ENCODE data around the gene PADI4. TPM values are rescaled to one million over a fixed set of nuclear protein-coding genes. Genes with fewer than 3 reads are reported as not detected.

Gene PADI4
- total RNA-seq, 1 experiment from 2014 or later = not detected

DNA sequence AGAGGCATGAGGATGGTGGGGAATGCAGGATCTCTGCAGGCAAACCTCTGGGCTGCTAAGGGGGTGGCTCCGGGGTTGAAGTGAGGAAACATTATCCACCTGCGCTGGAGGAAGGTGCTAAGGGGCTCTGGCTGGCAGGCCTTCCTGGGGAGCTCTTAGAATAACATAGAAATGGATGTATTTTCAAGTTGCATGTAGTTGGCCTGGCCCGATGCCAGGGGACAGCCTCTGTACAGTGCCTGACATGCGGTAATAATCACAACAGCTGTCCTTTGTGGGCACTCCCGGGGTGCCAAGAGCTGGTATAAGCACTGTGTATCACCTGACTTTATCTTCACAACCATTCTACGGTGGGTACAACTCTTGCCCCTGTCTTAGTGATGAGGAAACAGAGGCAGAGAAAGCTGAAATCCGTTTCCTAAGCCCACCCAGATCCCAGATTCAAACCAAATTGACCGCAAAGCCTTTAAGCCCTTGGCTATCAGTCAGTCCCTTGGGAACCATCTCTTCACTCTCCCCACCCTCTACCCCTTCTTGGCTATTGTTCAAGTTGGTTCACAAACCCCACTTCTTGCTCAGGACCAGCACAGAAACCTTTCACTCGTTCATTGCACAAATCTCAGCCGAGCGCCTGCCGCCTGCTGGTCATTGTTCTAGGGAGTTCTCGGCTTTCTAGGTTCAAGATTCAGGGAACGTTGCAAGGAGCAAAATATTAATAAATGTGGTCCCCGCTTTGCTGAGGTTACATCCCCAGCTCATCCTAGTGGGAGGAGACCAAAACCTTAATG, 30.9 kb downstream of the PADI4 start:
- CTCF ChIA-PET = no interaction called here
- Histone ChIP-seq H3K4me3 (ENCODE audit: low read depth in 2 of 2, low read length in 2 of 2) (no peak overlapping the region), H3K4me1 (ENCODE audit: control insufficient read depth, insufficient read depth, low read length) (peaks cover 9% of the 10 kb centered on the region; the same call in 1 of the 2 replicates), H3K9me3 (ENCODE audit: control insufficient read depth, insufficient read depth, low read depth, low read length) (no peaks in the 10 kb centered on the region), H3K27ac (ENCODE audit: low read length) (no peak overlapping the region), H3K36me3 (ENCODE audit: control insufficient read depth, insufficient read depth, low read length) (no peaks in the 10 kb centered on the region), H3K27me3 (ENCODE audit: control insufficient read depth, insufficient read depth, low read length) (no peaks in the 10 kb centered on the region)
- intact Hi-C loops (cut with micrococcal nuclease; ENCODE audit: unreplicated experiment) = loop anchor here (5.0 kb wide), 2 partner anchors 212 to 282 kb away; no protein-coding TSS in a partner anchor
- ATAC-seq (no peak), DNase-seq (ENCODE audit: low read depth, low spot score) (no peak)
- in situ Hi-C loops (cut with HindIII; ENCODE audit: low pct_unique_long_range_greater_than_20kb, low sequenced_read_pairs) = no loop called here
- POLR2A ChIA-PET = interaction anchor here (0.6 kb wide), 1 partner anchor 96 kb away, joined by 3 read pairs; no protein-coding TSS in a partner anchor
- no peak for TF ChIP-seq SIN3A (IDR thresholded peaks at IDR 0.05; ENCODE audit: borderline replicate concordance, insufficient read depth, low read depth, low read length)
- TF ChIP-seq, protein P1, sequence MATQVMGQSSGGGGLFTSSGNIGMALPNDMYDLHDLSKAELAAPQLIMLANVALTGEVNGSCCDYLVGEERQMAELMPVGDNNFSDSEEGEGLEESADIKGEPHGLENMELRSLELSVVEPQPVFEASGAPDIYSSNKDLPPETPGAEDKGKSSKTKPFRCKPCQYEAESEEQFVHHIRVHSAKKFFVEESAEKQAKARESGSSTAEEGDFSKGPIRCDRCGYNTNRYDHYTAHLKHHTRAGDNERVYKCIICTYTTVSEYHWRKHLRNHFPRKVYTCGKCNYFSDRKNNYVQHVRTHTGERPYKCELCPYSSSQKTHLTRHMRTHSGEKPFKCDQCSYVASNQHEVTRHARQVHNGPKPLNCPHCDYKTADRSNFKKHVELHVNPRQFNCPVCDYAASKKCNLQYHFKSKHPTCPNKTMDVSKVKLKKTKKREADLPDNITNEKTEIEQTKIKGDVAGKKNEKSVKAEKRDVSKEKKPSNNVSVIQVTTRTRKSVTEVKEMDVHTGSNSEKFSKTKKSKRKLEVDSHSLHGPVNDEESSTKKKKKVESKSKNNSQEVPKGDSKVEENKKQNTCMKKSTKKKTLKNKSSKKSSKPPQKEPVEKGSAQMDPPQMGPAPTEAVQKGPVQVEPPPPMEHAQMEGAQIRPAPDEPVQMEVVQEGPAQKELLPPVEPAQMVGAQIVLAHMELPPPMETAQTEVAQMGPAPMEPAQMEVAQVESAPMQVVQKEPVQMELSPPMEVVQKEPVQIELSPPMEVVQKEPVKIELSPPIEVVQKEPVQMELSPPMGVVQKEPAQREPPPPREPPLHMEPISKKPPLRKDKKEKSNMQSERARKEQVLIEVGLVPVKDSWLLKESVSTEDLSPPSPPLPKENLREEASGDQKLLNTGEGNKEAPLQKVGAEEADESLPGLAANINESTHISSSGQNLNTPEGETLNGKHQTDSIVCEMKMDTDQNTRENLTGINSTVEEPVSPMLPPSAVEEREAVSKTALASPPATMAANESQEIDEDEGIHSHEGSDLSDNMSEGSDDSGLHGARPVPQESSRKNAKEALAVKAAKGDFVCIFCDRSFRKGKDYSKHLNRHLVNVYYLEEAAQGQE (IDR thresholded peaks at IDR 0.05; ENCODE audit: insufficient read depth in 1 of 2, low read depth in 2 of 2, low read length in 1 of 2) = no peak
- no peak for TF ChIP-seq POLR2AphosphoS5 (IDR thresholded peaks at IDR 0.05; ENCODE audit: low read depth, low read length)
- TF ChIP-seq TCF7L2 (IDR thresholded peaks at IDR 0.05; ENCODE audit: low read depth, low read length) = no peak
- no peak; the same call in 1 of the 2 replicates for TF ChIP-seq CTCF (IDR thresholded peaks at IDR 0.05)
- BruUV-seq (replicated peaks) = no TSS peak

- Histone ChIP-seq H3K9me3 (ENCODE audit: control insufficient read depth, insufficient read depth, low read depth, low read length) (no peaks in the 10 kb centered on the region), H3K4me3 (ENCODE audit: low read depth in 2 of 2, low read length in 2 of 2) (no peak overlapping the region), H3K27me3 (ENCODE audit: control insufficient read depth, insufficient read depth, low read length) (no peaks in the 10 kb centered on the region), H3K4me1 (ENCODE audit: control insufficient read depth, insufficient read depth, low read length) (peaks cover 9% of the 10 kb centered on the region; the same call in 1 of the 2 replicates), H3K36me3 (ENCODE audit: control insufficient read depth, insufficient read depth, low read length) (no peaks in the 10 kb centered on the region), H3K27ac (ENCODE audit: low read length) (no peak overlapping the region)
- no TSS peak for BruUV-seq (replicated peaks)
- intact Hi-C loops (cut with micrococcal nuclease; ENCODE audit: unreplicated experiment) = loop anchor here (5.0 kb wide), 2 partner anchors 212 to 282 kb away; no protein-coding TSS in a partner anchor
- ChIA-PET CTCF (no interaction called here), POLR2A (no interaction called here)
- TF ChIP-seq POLR2AphosphoS5 (IDR thresholded peaks at IDR 0.05; ENCODE audit: low read depth, low read length) (no peak), TCF7L2 (IDR thresholded peaks at IDR 0.05; ENCODE audit: low read depth, low read length) (no peak), SIN3A (IDR thresholded peaks at IDR 0.05; ENCODE audit: borderline replicate concordance, insufficient read depth, low read depth, low read length) (no peak), CTCF (IDR thresholded peaks at IDR 0.05) (no peak)
- TF ChIP-seq, protein P1 (IDR thresholded peaks at IDR 0.05; ENCODE audit: insufficient read depth in 1 of 2, low read depth in 2 of 2, low read length in 1 of 2) = no peak
- ATAC-seq = no peak
- DNase-seq (ENCODE audit: low read depth, low spot score) = no peak
- in situ Hi-C loops (cut with HindIII; ENCODE audit: low pct_unique_long_range_greater_than_20kb, low sequenced_read_pairs) = no loop called here
These were observed 31.5 kb downstream of the PADI4 start for GRCh38 chr1:17339521-17339920.

Data from Panc1 (cell line).